OCI-LY1 (cell line): ENCODE results near the gene CDK16.

ENCODE experiments used
- H2AFZ ChIP-seq: fragments of 200-600 bp; sonication (generic), shearing (Covaris generic); 2 replicates; pipeline ENCODE4 v1.6.0; 2014; ENCODE audit warnings: antibody characterized with exemption, mild to moderate bottlenecking, low read length
- H3F3A ChIP-seq: fragments of 200-600 bp; sonication (generic), shearing (Covaris generic); 2 replicates; pipeline ENCODE4 v1.6.0; 2014; ENCODE audit warnings: mild to moderate bottlenecking, antibody characterized with exemption, low read length, moderate library complexity; ENCODE audit not compliant: insufficient read depth
- H3K27ac ChIP-seq: fragments of 200-600 bp; sonication (generic); 2 replicates; pipeline ENCODE4 v1.5.1; 2014; ENCODE audit warnings: low read length, mixed run types, mild to moderate bottlenecking, low read depth; ENCODE audit not compliant: poor library complexity, severe bottlenecking
- H3K27me3 ChIP-seq: fragments of 200-600 bp; sonication (generic); 2 replicates; pipeline ENCODE4 v1.6.0; 2014; ENCODE audit warnings: antibody characterized with exemption, mild to moderate bottlenecking, low read length, moderate library complexity; ENCODE audit not compliant: insufficient read depth
- H3K36me3 ChIP-seq: fragments of 200-600 bp; sonication (generic); 2 replicates; pipeline ENCODE4 v1.6.1; 2014; ENCODE audit warnings: mild to moderate bottlenecking, antibody characterized with exemption, low read length, moderate library complexity, mixed read lengths; ENCODE audit not compliant: insufficient read depth
- H3K4me1 ChIP-seq: fragments of 200-600 bp; sonication (generic); 2 replicates; pipeline ENCODE4 v1.5.1; 2014; ENCODE audit warnings: mild to moderate bottlenecking, low read length, moderate library complexity; ENCODE audit not compliant: insufficient read depth, severe bottlenecking
- H3K4me2 ChIP-seq: fragments of 200-600 bp; sonication (generic), shearing (Covaris generic); 2 replicates; pipeline ENCODE4 v1.6.1; 2014; ENCODE audit warnings: low read length
- H3K4me3 ChIP-seq: fragments of 200-600 bp; sonication (generic); 2 replicates; pipeline ENCODE4 v1.5.1; 2014; ENCODE audit warnings: low read length, low read depth, mild to moderate bottlenecking, mixed read lengths; ENCODE audit not compliant: poor library complexity, severe bottlenecking
- H3K79me2 ChIP-seq: fragments of 200-600 bp; shearing (Covaris generic); 2 replicates; pipeline ENCODE4 v1.6.1; 2016; ENCODE audit warnings: mixed run types, low read length, mixed read lengths; ENCODE audit not compliant: insufficient read depth
- H3K9ac ChIP-seq: fragments of 200-600 bp; sonication (generic), shearing (Covaris generic); 2 replicates; pipeline ENCODE4 v1.6.1; 2014; ENCODE audit warnings: mild to moderate bottlenecking, low read length, mixed read lengths
- H3K9me2 ChIP-seq: fragments of 200-600 bp; sonication (generic), shearing (Covaris generic); 2 replicates; pipeline ENCODE4 v1.6.1; 2014; ENCODE audit warnings: low read depth, mild to moderate bottlenecking, low read length, mixed read lengths
- H3K9me3 ChIP-seq: fragments of 200-600 bp; shearing (Covaris generic); 2 replicates; pipeline ENCODE4 v1.6.1; 2014; ENCODE audit warnings: low read length, mixed read lengths
- H4K20me1 ChIP-seq: fragments of 200-600 bp; sonication (generic), shearing (Covaris generic); 2 replicates; pipeline ENCODE4 v1.6.0; 2016; ENCODE audit warnings: mild to moderate bottlenecking, low read length; ENCODE audit not compliant: insufficient read depth
- EZH2 ChIP-seq: fragments of 200-600 bp; sonication (generic), shearing (Covaris generic); IDR thresholded peaks from 2 replicates; pipeline ENCODE4 v1.8.0; 2017; ENCODE audit warnings: borderline replicate concordance, mixed run types, mild to moderate bottlenecking, antibody characterized with exemption, low read length, moderate library complexity, mixed read lengths
- TF ChIP-seq, protein P1 (sequence below): fragments of 200-600 bp; sonication (generic), shearing (Covaris generic); IDR thresholded peaks from 2 replicates; pipeline ENCODE4 v1.5.1; 2017; ENCODE audit warnings: mild to moderate bottlenecking, antibody characterized with exemption, low read length, moderate library complexity, mixed read lengths

The CDK16 gene

DNA sequence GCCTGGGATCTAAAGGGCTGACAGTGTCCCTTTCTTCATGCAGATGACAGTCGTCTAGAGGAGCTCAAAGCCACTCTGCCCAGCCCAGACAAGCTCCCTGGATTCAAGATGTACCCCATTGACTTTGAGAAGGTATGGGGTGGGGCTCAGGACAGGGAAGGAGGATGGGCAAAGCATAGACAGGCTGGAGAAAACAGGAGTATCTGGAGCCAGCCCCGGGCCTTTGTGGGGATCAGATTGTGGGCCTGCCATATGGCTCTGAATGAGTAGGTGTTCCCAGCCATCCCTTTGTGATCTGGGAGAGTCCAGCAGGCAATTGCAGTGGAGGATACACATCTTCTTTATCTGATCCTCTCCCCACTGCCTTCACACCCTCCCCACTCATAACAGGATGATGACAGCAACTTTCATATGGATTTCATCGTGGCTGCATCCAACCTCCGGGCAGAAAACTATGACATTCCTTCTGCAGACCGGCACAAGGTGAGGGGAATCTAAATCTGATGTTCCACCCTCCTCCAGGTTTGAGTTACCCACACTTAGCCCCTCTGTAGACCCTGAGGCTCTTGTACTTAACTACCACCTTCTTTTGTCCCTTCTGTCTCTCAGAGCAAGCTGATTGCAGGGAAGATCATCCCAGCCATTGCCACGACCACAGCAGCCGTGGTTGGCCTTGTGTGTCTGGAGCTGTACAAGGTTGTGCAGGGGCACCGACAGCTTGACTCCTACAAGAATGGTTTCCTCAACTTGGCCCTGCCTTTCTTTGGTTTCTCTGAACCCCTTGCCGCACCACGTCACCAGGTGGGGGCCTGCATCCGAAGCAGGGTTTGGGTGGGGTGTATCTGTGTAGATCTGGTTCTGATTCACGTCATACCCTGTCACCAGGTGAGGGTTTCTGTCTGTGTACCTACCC, 5.8 kb upstream of the CDK16 start:
- H3K4me1 ChIP-seq: peaks cover 12% of the 10 kb centered on the region
- TF ChIP-seq, protein P1, sequence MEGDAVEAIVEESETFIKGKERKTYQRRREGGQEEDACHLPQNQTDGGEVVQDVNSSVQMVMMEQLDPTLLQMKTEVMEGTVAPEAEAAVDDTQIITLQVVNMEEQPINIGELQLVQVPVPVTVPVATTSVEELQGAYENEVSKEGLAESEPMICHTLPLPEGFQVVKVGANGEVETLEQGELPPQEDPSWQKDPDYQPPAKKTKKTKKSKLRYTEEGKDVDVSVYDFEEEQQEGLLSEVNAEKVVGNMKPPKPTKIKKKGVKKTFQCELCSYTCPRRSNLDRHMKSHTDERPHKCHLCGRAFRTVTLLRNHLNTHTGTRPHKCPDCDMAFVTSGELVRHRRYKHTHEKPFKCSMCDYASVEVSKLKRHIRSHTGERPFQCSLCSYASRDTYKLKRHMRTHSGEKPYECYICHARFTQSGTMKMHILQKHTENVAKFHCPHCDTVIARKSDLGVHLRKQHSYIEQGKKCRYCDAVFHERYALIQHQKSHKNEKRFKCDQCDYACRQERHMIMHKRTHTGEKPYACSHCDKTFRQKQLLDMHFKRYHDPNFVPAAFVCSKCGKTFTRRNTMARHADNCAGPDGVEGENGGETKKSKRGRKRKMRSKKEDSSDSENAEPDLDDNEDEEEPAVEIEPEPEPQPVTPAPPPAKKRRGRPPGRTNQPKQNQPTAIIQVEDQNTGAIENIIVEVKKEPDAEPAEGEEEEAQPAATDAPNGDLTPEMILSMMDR: no peak
- TF ChIP-seq EZH2: no peak
- H2AFZ ChIP-seq: no peak overlapping the region
- H3K27me3 ChIP-seq: no peaks in the 10 kb centered on the region
- no peaks in the 10 kb centered on the region for H3K79me2 ChIP-seq
- H4K20me1 ChIP-seq: no peaks in the 10 kb centered on the region
- H3K9me3 ChIP-seq: no peaks in the 10 kb centered on the region
- H3K36me3 ChIP-seq: peaks cover 86% of the 10 kb centered on the region
- H3K9ac ChIP-seq: no peak overlapping the region
- no peak overlapping the region for H3K4me2 ChIP-seq
- H3K9me2 ChIP-seq: no peaks in the 10 kb centered on the region
- H3K27ac ChIP-seq: no peak overlapping the region
- no peak overlapping the region for H3K4me3 ChIP-seq
- H3F3A ChIP-seq: peaks cover 3% of the 10 kb centered on the region; the same call in 1 of the 2 replicates

DNA sequence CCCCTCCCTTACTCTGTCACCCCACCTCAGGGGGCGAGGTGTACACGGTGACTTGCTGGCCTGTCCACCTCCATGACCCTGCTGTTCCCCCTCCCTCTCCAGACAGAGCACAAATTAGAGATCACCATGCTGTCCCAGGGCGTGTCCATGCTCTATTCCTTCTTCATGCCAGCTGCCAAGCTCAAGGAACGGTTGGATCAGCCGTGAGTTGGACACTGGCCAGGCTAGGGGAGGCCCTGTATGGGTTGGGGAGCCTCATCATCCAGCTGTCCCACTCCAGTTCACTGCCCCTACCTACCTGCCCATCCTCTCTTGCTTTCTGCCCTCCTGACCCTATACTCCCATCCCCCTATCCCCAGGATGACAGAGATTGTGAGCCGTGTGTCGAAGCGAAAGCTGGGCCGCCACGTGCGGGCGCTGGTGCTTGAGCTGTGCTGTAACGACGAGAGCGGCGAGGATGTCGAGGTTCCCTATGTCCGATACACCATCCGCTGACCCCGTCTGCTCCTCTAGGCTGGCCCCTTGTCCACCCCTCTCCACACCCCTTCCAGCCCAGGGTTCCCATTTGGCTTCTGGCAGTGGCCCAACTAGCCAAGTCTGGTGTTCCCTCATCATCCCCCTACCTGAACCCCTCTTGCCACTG, 3.9 kb upstream of the CDK16 start:
- Histone ChIP-seq H3K9me2 (no peaks in the 10 kb centered on the region), H3K9me3 (no peaks in the 10 kb centered on the region), H3K9ac (no peak overlapping the region), H3K79me2 (peaks cover 9% of the 10 kb centered on the region), H3K4me3 (no peak overlapping the region), H3K4me1 (peaks cover 14% of the 10 kb centered on the region), H3K4me2 (no peak overlapping the region), H3K27me3 (no peaks in the 10 kb centered on the region), H3K36me3 (peaks cover 69% of the 10 kb centered on the region), H2AFZ (no peak overlapping the region), H4K20me1 (no peaks in the 10 kb centered on the region), H3K27ac (no peak overlapping the region), H3F3A (peaks cover 3% of the 10 kb centered on the region; the same call in 1 of the 2 replicates)
- TF ChIP-seq, protein P1: no peak
- TF ChIP-seq EZH2: no peak

DNA sequence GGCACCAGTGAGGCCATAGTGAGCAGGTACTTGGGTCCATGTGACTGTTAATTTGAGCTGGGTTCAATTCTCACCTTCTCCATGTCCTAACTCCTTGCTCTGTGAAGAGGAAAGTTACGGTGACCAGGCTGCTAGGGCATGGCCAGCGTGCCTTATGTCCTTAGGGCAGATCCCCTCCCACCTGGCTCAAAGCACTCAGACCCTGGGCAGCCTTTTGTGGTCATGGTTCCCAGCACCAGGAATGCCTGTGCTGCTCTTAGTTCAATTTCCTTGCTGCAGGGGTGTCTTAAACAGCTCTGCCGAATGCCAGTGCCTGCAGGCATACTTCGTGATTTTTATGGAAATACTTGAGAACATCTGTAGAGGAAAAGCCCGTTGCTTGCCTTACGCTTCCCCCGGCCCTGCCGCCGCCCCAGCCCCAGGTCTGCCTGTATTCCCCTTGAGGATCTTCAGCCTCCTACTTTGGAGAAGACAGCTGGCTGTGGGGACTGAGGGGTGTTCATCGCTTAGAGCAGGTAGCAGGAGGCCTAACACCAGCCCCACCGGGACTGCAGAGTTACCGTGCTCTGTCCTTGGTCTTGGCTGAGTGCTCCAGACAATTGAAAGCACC, 3.1 kb upstream of the CDK16 start:
- Histone ChIP-seq H3K9ac (no peak overlapping the region), H3F3A (peaks cover 3% of the 10 kb centered on the region; the same call in 1 of the 2 replicates), H3K9me3 (no peaks in the 10 kb centered on the region), H3K27me3 (no peaks in the 10 kb centered on the region), H3K27ac (no peak overlapping the region), H3K4me3 (no peak overlapping the region), H3K36me3 (peaks cover 60% of the 10 kb centered on the region), H3K79me2 (peaks cover 17% of the 10 kb centered on the region), H3K9me2 (no peaks in the 10 kb centered on the region), H2AFZ (no peak overlapping the region), H3K4me1 (peaks cover 22% of the 10 kb centered on the region), H3K4me2 (no peak overlapping the region), H4K20me1 (no peaks in the 10 kb centered on the region)
- TF ChIP-seq, protein P1: no peak
- no peak for TF ChIP-seq EZH2
